NCI-H510A (cell line): ENCODE measurements around the gene STAB1.
A peak's percentile ranks its signal among the peaks of the same experiment; 100 is the strongest.

ENCODE experiments used
- DNase-seq: peaks from one replicate; lab custom pipeline; 2025; lab: John Stamatoyannopoulos, UW

STAB1 gene, protein sequence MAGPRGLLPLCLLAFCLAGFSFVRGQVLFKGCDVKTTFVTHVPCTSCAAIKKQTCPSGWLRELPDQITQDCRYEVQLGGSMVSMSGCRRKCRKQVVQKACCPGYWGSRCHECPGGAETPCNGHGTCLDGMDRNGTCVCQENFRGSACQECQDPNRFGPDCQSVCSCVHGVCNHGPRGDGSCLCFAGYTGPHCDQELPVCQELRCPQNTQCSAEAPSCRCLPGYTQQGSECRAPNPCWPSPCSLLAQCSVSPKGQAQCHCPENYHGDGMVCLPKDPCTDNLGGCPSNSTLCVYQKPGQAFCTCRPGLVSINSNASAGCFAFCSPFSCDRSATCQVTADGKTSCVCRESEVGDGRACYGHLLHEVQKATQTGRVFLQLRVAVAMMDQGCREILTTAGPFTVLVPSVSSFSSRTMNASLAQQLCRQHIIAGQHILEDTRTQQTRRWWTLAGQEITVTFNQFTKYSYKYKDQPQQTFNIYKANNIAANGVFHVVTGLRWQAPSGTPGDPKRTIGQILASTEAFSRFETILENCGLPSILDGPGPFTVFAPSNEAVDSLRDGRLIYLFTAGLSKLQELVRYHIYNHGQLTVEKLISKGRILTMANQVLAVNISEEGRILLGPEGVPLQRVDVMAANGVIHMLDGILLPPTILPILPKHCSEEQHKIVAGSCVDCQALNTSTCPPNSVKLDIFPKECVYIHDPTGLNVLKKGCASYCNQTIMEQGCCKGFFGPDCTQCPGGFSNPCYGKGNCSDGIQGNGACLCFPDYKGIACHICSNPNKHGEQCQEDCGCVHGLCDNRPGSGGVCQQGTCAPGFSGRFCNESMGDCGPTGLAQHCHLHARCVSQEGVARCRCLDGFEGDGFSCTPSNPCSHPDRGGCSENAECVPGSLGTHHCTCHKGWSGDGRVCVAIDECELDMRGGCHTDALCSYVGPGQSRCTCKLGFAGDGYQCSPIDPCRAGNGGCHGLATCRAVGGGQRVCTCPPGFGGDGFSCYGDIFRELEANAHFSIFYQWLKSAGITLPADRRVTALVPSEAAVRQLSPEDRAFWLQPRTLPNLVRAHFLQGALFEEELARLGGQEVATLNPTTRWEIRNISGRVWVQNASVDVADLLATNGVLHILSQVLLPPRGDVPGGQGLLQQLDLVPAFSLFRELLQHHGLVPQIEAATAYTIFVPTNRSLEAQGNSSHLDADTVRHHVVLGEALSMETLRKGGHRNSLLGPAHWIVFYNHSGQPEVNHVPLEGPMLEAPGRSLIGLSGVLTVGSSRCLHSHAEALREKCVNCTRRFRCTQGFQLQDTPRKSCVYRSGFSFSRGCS (N-terminal part only)

DNA sequence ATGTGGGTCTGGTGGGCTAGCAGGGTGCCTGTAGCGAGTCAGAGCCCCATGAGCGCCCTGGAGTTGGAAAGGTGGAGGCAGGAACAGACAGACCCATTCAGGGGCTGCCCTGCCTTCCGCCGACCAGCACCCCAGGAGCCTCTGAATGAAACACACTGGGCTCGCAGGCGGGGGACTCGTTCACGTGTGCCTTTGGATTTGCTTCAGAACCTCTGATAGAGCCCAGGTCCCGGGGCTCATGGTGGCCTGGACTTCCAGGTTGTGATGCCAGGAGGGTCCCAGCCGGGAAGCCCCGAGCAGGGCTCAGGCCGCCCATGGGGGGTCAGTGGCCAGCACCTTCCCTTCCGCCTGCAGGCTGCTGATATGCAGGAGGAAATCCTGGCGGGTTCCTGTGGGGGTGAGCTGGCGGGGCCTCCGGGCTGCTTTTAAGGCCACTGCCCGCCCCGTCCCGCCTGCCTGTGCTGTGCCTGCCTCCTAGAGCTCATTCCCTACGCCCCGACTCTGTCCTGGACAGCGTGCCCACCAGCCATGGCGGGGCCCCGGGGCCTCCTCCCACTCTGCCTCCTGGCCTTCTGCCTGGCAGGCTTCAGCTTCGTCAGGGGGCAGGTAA, at the start of gene STAB1:
STAB1 (plus strand) TSS at position 453 of the 610 bp plus-strand sequence; CDS start at position 529, 76 bp downstream.
- no peak for DNase-seq

DNA sequence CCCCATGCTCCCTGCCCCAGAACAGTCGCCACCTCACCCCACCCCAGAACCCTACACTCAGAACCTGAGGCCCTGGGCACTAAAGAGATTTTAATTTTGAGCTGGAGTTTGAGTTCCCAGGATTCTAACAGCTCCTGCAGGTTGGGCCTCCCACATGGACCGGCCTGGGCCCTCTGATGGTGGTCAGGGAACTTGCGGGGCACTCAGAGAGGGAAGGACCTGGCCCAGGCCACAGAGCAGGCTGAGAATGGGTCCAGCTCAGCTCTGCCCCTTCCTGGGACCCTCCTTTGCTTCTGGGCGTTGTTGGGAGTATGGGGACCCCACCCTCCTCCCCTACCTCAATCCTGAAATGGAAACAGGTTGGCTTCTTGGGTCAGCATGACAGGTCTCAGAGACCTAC, 49.1 kb upstream of the STAB1 start:
- no peak for DNase-seq

GRCh38 chr3:52446631-52447511, 48.3 kb upstream of the STAB1 start:
- DNase-seq: no peak

DNA sequence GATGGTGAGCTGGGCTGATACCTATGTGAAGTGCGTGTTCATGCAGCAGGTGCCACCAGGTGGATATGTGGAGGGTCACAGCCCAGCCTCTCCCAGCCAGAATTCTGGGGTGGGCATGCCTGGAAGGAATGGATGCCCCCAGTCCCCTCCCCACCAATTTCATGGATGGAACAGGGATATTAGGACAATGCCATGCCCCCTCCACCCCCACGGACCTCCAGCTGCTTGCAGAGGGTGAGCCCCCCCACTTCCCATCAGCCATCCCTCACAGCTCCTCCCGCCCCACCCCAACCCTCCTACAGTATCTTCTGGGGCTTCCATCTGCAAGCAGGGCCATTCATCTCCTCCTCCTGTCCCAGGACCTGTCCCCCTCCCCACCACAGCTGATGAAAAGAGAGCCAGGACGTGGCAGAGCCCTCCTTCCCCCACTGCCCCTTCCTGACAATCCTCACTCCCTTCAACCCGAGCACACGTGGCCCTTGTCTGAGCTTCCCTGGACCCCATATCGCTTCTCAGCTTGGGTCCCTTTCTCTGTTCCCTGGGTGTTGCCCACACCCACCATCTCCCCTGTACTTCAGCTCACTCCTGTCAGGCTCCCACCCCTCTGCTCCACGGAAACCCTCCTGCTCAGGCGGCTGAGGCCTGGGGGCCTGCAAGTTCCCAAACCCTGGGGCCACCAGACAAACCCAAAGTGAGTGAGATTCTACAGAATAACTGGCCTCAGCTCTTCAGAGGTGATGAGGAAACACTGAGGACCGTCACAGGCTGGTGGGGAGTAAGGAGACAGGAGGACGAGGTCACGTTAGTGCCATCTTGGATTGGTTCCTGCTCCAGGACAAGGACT, 47.4 kb upstream of the STAB1 start:
- no peak for DNase-seq

DNA sequence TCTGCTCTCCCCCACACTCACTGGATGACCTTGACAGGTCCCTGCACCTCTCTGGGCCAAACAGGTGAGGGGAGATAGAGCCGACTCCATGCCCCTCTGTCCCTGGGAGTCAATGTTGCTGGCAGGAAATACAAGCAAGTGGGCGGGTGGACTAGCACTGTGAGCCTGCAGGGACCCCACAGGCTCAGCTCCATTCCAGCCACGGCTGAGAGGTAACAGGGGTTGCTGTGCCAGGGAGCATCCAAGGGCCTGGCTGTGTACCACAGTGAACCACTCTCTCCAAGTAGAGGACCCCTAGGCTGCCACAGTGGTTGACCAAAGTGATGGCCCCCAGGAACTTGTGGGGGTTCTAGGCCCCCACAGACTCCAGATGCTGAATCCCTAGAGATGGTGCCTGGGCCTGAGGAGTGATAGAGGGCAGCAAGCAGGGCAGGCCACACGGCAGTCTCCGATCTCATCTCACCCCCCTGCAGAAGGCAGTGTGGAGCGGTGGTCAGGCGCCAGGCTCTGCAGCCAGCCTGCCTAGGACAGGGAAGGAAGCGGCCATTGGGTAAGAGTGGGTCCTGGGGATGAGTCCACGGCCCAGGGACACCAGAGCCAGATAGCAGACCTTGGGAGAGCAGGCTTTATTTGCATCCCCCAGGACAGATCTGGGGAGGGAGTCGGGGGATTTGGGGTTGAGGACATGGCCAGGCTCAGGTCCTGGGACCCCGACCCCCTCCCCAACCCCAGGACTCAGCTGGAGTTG, 44.5 kb upstream of the STAB1 start:
- DNase-seq: no peak

- DNase-seq: no peak
Measured at GRCh38 chr3:52451237-52452083, 43.7 kb upstream of the STAB1 start.

DNA sequence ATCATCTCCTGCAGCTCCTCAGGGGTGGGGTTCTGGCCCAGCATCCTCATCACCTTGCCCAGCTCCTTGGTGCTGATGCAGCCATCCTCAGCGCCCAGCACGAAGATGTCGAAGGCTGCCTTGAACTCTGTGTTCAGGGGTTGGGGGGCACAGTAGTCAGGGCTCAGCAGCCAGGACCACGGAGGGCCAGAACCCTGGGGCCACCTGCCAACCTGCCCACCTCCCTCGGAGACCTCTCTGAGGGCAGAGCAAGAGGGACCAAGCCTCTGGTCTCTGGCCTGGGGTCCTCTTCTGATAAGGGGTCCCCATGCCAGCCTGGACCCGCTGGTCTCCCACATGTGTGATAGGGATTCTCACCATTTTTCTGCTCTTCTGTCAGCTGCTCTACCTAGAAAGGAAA, 43.0 kb upstream of the STAB1 start:
- no peak for DNase-seq

- no peak for DNase-seq
Measured at GRCh38 chr3:52452570-52453221, 42.4 kb upstream of the STAB1 start.

DNA sequence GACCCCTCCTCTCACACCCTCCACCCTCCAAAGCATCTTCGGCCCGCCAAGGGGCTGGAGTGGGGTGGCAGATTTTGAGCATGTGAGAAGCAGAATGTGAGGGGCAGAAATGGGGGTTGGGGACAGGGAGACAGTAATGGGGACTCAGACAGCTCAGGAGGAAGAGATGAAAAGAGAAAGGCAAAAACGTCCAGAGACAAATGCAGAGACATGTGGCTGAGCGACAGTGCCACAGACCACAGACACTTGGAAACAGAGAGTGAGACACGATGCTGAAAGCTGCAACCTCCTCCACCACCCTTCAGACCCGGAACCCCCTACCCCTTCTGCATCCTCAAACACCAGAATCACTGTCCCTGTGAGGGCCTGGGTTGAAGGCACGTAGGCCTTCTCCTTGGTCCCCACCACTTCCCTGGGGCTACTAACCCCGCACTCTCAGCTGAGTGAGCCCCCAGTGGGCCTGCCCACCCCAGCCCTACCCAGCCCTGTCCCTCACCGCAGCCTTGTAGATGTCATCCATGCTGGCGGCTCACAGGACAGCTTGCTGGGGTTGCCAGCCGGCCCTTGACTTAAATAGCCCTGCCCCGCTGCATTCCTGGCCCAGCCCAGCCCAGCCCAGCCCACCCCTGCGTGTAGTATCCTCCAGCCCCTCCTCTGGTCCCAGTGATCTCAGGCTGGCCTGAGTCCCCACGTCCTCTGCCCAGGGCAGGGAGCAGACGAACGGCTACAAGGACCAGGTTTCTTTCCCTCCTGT, 41.5 kb upstream of the STAB1 start, which contains the start of gene TNNC1:
TNNC1 (minus strand) TSS at position 546 of the 754 bp plus-strand sequence; CDS start at position 520, 26 bp downstream.
- DNase-seq: no peak

DNA sequence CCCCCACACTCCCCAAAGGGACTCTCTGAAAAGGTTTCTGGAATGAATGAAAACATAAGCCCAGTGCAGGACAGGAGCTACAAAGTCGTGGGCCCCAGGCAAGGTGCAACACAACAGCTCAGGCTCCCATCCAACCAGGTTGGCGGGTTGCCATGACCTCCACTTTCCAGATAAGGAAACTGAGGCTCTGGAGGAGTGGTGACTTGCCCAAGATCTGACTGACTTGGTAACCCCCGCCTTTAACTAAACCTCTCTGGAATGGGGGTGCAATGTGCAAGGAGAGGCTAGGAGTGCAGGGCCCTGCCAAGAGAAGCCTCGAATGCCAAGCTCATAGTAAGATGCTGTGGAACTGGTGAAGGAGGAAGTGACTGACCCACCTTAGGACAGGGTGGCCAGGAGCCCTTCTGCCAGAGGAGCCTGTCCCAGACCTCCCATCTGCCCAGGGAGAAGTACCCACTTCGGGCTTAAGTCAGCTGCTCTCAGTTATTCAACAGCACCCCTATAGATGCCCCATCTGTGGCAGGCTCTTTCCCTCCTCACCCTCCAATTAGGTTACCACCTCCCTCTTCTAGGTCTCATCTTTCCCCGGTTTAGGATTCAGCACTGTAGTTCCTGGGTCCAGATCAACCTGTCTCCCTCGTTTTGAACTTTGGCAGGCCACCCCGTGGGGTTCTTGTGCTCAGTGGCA, 40.7 kb upstream of the STAB1 start:
- no peak for DNase-seq

DNA sequence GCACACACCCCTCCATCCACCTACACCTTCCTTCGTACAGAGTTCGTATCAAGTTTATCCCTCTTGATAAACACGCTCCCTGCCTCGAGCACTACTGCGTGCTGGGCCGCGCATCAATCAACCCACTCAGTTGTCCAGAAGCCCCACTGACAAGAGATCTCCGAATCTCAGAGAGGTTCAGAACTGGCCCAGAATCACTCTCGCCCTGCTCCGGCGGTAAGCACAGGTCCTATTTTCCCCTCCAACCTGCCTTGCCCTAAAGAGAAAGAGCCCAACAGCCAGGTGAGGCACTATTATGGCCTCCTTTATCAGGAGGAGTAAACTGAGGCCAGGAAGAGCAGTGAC, 40.2 kb upstream of the STAB1 start:
- no peak for DNase-seq

DNA sequence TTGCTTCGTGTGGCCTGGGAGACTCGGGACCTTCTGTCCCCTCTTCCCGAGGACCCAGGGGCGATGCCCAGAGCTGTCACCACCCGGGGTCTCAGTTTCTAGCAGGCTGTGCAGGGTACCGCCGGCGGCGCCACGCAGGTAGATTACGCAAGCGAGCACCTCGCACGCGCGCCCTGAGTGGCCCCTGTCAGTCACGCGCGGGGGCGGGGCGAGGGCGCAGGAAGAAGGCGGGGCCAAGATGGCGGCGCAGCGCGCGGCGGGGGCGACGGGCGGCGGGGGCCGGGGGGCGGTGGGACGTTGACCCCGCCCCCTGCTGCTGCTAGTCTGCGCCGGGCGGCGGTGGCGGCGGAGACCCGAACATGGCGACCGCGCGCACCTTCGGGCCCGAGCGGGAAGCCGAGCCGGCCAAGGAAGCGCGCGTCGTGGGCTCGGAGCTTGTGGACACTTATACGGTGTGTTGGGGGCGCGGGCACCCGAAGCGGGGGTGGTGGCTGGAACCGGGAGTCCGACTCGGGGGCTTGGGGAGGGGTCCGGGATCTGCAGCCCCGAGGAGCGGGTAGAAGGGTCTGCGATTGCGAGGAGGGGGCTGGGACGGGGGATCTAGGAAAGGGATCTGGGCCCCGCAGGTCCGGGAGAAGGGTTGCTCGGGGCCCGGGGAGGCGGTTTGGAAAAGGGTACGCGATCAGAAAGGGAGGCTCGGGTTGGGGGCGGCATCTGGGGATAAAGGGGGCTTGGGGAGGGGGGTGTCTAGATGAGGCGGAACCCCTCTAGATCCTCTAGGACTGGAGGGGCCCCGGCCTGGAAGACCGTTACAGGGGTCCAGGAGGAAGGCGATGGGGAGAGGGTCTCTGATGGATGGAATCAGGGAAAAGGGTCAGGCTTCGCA, 39.6 kb upstream of the STAB1 start, which contains the start of gene NISCH:
NISCH (plus strand) TSS at position 322 of the 886 bp plus-strand sequence; CDS start at position 360, 38 bp downstream.
- peak; percentile 47 for DNase-seq

DNA sequence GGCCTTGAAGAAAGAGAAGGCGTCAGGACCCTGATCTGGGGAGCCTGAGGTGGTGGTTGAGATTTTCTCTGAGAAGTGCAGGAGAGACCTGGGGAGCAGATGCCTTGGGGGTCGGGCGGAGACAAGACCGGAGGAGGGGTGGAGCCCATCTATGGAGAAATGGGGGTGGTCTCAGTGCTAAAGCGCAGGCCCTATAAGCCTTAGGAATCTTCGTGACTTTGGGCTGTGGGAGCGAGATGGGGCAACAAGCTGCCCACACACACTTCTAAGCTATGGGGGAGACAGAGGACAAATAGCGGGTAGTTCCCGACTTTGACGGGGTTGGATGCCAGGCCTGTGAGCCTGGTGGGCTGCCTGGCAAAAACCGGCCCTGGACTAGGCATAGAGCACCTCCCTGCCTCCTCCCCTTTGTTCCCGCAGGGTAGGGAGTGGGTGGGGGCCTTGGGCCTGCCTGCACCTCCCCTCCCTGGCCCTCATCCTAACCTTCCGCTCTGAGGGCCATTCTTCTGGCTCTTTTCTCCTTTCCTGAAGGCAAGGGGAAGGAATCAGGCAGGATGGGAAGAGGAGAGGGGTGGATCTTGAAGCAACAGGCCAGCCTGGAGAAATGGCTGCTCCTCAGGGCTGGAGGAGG, 38.9 kb upstream of the STAB1 start:
- DNase-seq: no peak

- no peak for DNase-seq
Measured at GRCh38 chr3:52456800-52457183, 38.3 kb upstream of the STAB1 start.
